ENCODE results near the gene PIF1.

Gene PIF1

GRCh38 chr15:64775551-64776401, 49.7 kb downstream of the PIF1 start, which contains the start of gene RBPMS2:
Gene RBPMS2 (minus strand): TSS chr15:64775589. CDS start chr15:64775319, 270 bp downstream.
- no peak for TF ChIP-seq CTCF (IDR thresholded peaks at IDR 0.05; ENCODE audit: low read depth, low read length, missing control alignments)
- no peak for DNase-seq (ENCODE audit: extremely low read depth, low read depth)
- H3K4me3 ChIP-seq (replicated peaks; ENCODE audit: low read depth, low read length), result peak within 1 kb of the TSS; percentile 30

GRCh38 chr15:64774629-64775493, 50.6 kb downstream of the PIF1 start:
- peak overlapping the region; percentile 21; the same call in 1 of the 2 replicates for H3K4me3 ChIP-seq (replicated peaks; ENCODE audit: low read depth, low read length)
- no peak for TF ChIP-seq CTCF (IDR thresholded peaks at IDR 0.05; ENCODE audit: low read depth, low read length, missing control alignments)
- DNase-seq (ENCODE audit: extremely low read depth, low read depth), result no peak

GRCh38 chr15:64774037-64774628, 51.3 kb downstream of the PIF1 start:
- no peak for DNase-seq (ENCODE audit: extremely low read depth, low read depth)
- H3K4me3 ChIP-seq (replicated peaks; ENCODE audit: low read depth, low read length), result no peak overlapping the region

GRCh38 chr15:64773606-64774005, 51.8 kb downstream of the PIF1 start:
- no peak overlapping the region for H3K4me3 ChIP-seq (replicated peaks; ENCODE audit: low read depth, low read length)
- no peak for DNase-seq (ENCODE audit: extremely low read depth, low read depth)
- no peak for TF ChIP-seq CTCF (IDR thresholded peaks at IDR 0.05; ENCODE audit: low read depth, low read length, missing control alignments)

More at GRCh38 chr15:64774037-64774628, 51.3 kb downstream of the PIF1 start:
- TF ChIP-seq CTCF (IDR thresholded peaks at IDR 0.05; ENCODE audit: low read depth, low read length, missing control alignments), result no peak

GRCh38 chr15:64772964-64773363, 52.5 kb downstream of the PIF1 start:
- H3K4me3 ChIP-seq (replicated peaks; ENCODE audit: low read depth, low read length), result no peak overlapping the region
- TF ChIP-seq CTCF (IDR thresholded peaks at IDR 0.05; ENCODE audit: low read depth, low read length, missing control alignments), result no peak
- no peak for DNase-seq (ENCODE audit: extremely low read depth, low read depth)

- H3K4me3 ChIP-seq (replicated peaks; ENCODE audit: low read depth, low read length), result no peak overlapping the region
- TF ChIP-seq CTCF (IDR thresholded peaks at IDR 0.05; ENCODE audit: low read depth, low read length, missing control alignments), result no peak
- DNase-seq (ENCODE audit: extremely low read depth, low read depth), result no peak
Observed at GRCh38 chr15:64772488-64772887, 53.0 kb downstream of the PIF1 start.

Measured in HFF-Myc (cell line).